ENCODE data around the gene DNAJC7.

Gene DNAJC7

GRCh38 chr17:41962768-41963434, 54.3 kb downstream of the DNAJC7 start:
- Mint-ChIP-seq H3K36me3 (no peaks in the 10 kb centered on the region), H3K27ac (no peak overlapping the region), H3K4me1 (peaks cover 16% of the 10 kb centered on the region), H3K4me3 (no peak overlapping the region), H3K27me3 (no peaks in the 10 kb centered on the region), H3K9me3 (no peaks in the 10 kb centered on the region)

GRCh38 chr17:41962111-41962510, 55.1 kb downstream of the DNAJC7 start:
- H3K36me3 Mint-ChIP-seq: no peaks in the 10 kb centered on the region
- no peak overlapping the region for H3K27ac Mint-ChIP-seq
- H3K9me3 Mint-ChIP-seq: no peaks in the 10 kb centered on the region
- H3K4me1 Mint-ChIP-seq: peaks cover 12% of the 10 kb centered on the region
- H3K4me3 Mint-ChIP-seq: no peak overlapping the region
- no peaks in the 10 kb centered on the region for H3K27me3 Mint-ChIP-seq

GRCh38 chr17:41959336-41960095, 57.7 kb downstream of the DNAJC7 start:
- no peak overlapping the region for H3K27ac Mint-ChIP-seq
- H3K36me3 Mint-ChIP-seq: no peaks in the 10 kb centered on the region
- H3K4me3 Mint-ChIP-seq: no peak overlapping the region
- no peaks in the 10 kb centered on the region for H3K4me1 Mint-ChIP-seq
- H3K27me3 Mint-ChIP-seq: no peaks in the 10 kb centered on the region
- no peaks in the 10 kb centered on the region for H3K9me3 Mint-ChIP-seq

DNA sequence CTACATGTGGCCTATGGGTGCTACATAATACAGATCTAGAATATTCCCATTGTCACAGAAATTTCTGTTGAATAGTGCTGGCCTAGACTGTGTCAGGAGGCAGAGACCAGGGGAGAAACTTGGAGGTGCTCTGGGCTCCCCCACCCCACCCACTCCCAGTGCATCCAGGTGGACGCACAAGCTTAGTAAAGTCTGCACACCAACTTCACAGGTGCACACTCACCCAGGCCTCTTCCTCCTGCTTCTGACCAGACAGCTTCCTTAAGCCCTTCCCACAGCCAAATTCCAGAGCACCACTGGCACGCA, 58.3 kb downstream of the DNAJC7 start:
- Mint-ChIP-seq H3K27me3 (no peaks in the 10 kb centered on the region), H3K36me3 (no peaks in the 10 kb centered on the region), H3K4me1 (no peaks in the 10 kb centered on the region), H3K4me3 (no peak overlapping the region), H3K27ac (no peak overlapping the region), H3K9me3 (no peaks in the 10 kb centered on the region)

DNA sequence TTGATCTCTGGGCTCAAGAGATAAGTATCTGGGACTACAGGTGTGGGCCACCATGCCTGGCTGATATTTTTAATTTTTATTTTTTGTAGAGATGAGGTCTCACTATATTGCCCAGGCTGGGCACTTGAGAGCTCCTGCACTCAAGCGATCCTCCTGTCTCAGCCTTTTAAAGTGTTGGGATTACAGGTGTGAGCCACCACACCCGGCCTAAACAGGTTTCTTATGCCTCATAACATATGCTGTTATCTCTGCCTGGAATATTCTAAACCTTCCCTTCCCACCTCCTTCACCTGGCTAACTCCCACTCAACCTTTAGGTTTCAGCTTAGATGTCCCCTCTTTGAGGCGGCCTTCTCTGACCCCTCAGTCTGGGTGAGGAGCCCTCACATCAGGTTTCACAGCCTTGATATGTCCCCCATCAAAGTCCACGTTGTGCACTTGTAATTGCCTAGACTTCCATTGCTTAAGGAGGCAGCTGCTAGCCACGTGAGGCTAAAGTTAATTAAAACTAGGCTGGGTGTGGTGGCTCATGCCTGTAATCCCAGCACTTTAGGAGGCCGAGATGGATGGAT, 59.3 kb downstream of the DNAJC7 start:
- no peak overlapping the region for H3K27ac Mint-ChIP-seq
- no peaks in the 10 kb centered on the region for H3K27me3 Mint-ChIP-seq
- no peaks in the 10 kb centered on the region for H3K36me3 Mint-ChIP-seq
- H3K4me1 Mint-ChIP-seq: no peaks in the 10 kb centered on the region
- H3K9me3 Mint-ChIP-seq: no peaks in the 10 kb centered on the region
- no peak overlapping the region for H3K4me3 Mint-ChIP-seq

DNA sequence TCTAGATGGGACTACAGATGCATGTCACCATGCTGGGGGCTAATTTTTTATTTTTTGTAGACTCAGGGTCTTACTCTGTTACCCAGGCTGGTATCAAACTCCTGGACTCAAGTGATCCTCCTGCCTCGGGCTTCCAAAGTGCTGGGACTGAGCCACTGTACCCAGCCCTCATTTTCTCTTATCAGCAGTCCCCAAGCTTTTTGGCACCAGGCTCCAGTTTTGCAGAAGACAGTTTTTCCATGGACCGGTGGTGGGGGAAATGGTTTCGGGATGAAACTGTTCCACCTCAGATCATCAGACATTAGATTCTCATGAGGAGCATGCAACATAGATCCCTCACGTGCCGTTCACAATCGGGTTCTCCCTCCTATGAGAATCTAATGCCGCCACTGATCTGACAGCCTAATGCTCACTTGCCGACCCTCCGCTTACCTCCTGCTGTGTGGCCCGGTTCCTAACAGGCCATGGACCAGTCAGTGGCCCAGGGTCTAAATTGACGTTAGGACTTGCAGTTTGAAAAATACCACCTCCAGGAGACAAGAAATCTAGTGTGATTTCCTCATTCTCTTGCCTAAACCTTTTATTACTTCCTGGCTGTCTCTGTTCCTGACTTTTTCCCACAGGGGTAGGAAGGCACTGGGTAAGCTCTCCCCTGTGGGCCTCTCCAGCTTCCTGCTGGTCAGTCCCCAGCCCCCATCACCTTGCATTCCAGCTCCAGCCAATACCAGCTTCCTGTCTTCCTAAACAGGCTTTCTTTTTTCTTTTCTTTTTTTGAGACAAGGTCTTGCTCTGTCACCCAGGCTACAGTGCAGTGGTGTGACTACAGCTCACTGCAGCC, 60.0 kb downstream of the DNAJC7 start:
- H3K27me3 Mint-ChIP-seq: no peaks in the 10 kb centered on the region
- H3K4me1 Mint-ChIP-seq: no peaks in the 10 kb centered on the region
- no peak overlapping the region for H3K4me3 Mint-ChIP-seq
- no peak overlapping the region for H3K27ac Mint-ChIP-seq
- H3K9me3 Mint-ChIP-seq: no peaks in the 10 kb centered on the region
- H3K36me3 Mint-ChIP-seq: no peaks in the 10 kb centered on the region

- Mint-ChIP-seq H3K9me3 (no peaks in the 10 kb centered on the region), H3K4me3 (no peak overlapping the region), H3K36me3 (no peaks in the 10 kb centered on the region), H3K27me3 (no peaks in the 10 kb centered on the region), H3K4me1 (no peaks in the 10 kb centered on the region), H3K27ac (no peak overlapping the region)
Measured at GRCh38 chr17:41956522-41956921, 60.7 kb downstream of the DNAJC7 start.

DNA sequence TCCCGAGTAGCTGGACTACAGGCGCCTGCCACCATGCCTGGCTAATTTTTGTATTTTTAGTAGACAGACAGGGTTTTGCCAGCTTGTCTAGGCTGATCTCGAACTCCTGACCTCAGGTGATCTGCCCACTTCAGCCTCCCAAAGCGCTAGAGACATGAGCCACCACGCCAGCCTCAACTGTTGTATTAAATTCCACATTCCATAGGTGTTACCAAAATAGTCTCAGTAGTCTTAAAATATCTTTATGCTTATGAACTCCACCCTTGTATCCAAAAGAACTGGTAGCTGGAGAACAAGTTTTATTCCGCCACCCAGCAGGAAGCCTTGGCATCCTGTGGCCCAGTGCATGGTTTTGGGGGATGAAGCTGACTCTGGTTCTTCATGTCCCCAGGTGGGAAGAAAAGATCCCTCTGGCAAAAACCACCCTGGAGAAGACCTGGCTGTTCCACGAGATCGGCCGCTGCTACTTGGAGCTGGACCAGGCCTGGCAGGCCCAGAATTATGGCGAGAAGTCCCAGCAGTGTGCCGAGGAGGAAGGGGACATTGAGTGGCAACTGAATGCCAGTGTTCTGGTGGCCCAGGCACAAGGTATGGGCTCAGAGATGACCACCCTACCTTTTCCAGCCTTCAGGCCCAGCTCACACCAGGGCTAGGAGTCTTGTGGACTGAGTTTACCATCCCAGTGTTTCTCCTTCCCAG, 68.3 kb downstream of the DNAJC7 start:
- Mint-ChIP-seq H3K36me3 (no peaks in the 10 kb centered on the region), H3K27me3 (no peaks in the 10 kb centered on the region), H3K27ac (no peak overlapping the region), H3K9me3 (no peaks in the 10 kb centered on the region), H3K4me3 (no peak overlapping the region), H3K4me1 (no peaks in the 10 kb centered on the region)

GRCh38 chr17:41944943-41945342, 72.3 kb downstream of the DNAJC7 start:
- no peaks in the 10 kb centered on the region for H3K4me1 Mint-ChIP-seq
- H3K27ac Mint-ChIP-seq: no peak overlapping the region
- H3K27me3 Mint-ChIP-seq: no peaks in the 10 kb centered on the region
- no peaks in the 10 kb centered on the region for H3K36me3 Mint-ChIP-seq
- no peak overlapping the region for H3K4me3 Mint-ChIP-seq
- H3K9me3 Mint-ChIP-seq: no peaks in the 10 kb centered on the region

GRCh38 chr17:41943492-41943891, 73.7 kb downstream of the DNAJC7 start:
- Mint-ChIP-seq H3K27ac (no peak overlapping the region), H3K27me3 (no peaks in the 10 kb centered on the region), H3K36me3 (no peaks in the 10 kb centered on the region), H3K4me3 (no peak overlapping the region), H3K9me3 (no peaks in the 10 kb centered on the region), H3K4me1 (no peaks in the 10 kb centered on the region)

GRCh38 chr17:41942626-41943373, 74.4 kb downstream of the DNAJC7 start:
- Mint-ChIP-seq H3K36me3 (no peaks in the 10 kb centered on the region), H3K27me3 (no peaks in the 10 kb centered on the region), H3K4me3 (no peak overlapping the region), H3K9me3 (no peaks in the 10 kb centered on the region), H3K27ac (no peak overlapping the region), H3K4me1 (no peaks in the 10 kb centered on the region)

- H3K4me1 Mint-ChIP-seq: no peaks in the 10 kb centered on the region
- no peaks in the 10 kb centered on the region for H3K9me3 Mint-ChIP-seq
- H3K27me3 Mint-ChIP-seq: no peaks in the 10 kb centered on the region
- H3K4me3 Mint-ChIP-seq: no peak overlapping the region
- no peaks in the 10 kb centered on the region for H3K36me3 Mint-ChIP-seq
- no peak overlapping the region for H3K27ac Mint-ChIP-seq
Measured at GRCh38 chr17:41941168-41941567, 76.1 kb downstream of the DNAJC7 start.

DNA sequence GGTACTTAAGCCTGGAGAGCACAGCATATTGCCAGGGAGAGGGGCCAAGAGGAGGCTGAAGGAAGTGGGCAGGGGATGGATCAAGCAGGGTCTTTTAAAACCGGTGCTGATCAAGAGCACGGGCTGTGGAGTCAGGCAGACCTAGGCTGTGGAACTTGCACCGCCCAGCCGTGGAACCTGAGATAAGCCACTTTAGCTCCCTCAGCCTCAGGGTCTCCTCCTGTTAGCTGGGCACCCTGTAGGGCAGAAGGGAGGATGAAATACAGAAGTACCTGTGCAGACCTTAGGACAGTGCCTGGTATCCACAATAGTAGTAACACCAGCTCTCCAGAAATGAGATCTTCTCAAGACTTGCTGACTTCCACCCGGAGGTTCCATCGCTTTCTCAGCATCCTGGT, 77.5 kb downstream of the DNAJC7 start:
- H3K36me3 Mint-ChIP-seq: no peaks in the 10 kb centered on the region
- H3K27ac Mint-ChIP-seq: no peak overlapping the region
- H3K4me1 Mint-ChIP-seq: no peaks in the 10 kb centered on the region
- no peak overlapping the region for H3K4me3 Mint-ChIP-seq
- no peaks in the 10 kb centered on the region for H3K27me3 Mint-ChIP-seq
- no peaks in the 10 kb centered on the region for H3K9me3 Mint-ChIP-seq

GRCh38 chr17:41939044-41939692, 78.1 kb downstream of the DNAJC7 start:
- Mint-ChIP-seq H3K9me3 (no peaks in the 10 kb centered on the region), H3K4me1 (no peaks in the 10 kb centered on the region), H3K27me3 (no peaks in the 10 kb centered on the region), H3K36me3 (no peaks in the 10 kb centered on the region), H3K27ac (no peak overlapping the region), H3K4me3 (no peak overlapping the region)

Measured in activated naive CD4-positive, alpha-beta T cell treated with anti-CD3 and anti-CD28 coated beads, Interleukin-2, amount 50 U/mL, for 24 hours (primary cell).